HepG2 (cell line): ENCODE results near the gene KRT36. TPM values are rescaled to one million over a fixed set of nuclear protein-coding genes. Genes with fewer than 3 reads are reported as not detected.

Experiments used
- ATAC-seq: fragments of 200-7000 bp; cut with Tn5 transposase; 3 replicates; pipeline ENCODE4 v1.9.1; 2020; ENCODE audit warnings: mild to moderate bottlenecking, moderate library complexity
- BruUV-seq: library from RNA; stranded (reverse); fragments of 400-500 nt; replicated peaks from 2 replicates; lab custom pipeline; 2021; lab: Mats Ljungman, UMichigan
- CTCF ChIA-PET: fragments of 300-600 bp; formaldehyde crosslinking; extraction: SDS; loops from one replicate; lab custom pipeline; 2021; ENCODE audit warnings: low total read pairs, inconsistent platforms, low intra/inter-chr PET ratio; lab: Yijun Ruan, JAX
- POLR2A ChIA-PET: fragments of 350-600 bp; sonication (Branson Sonifier 250); formaldehyde crosslinking; loops from one replicate; lab custom pipeline; 2020; ENCODE audit warnings: antibody characterized with exemption, inconsistent platforms; lab: Yijun Ruan, JAX
- DNase-seq: peaks from one replicate; pipeline ENCODE4 v3.0.0-alpha.2; 2015; ENCODE audit warnings: low spot score
- FAIRE-seq: peaks from 3 replicates; lab custom pipeline; 2011; peaks lifted over from hg19 to GRCh38; lab: Jason Lieb, UNC
- H2AFZ ChIP-seq: one replicate; pipeline ENCODE4 v1.6.1; 2011; ENCODE audit warnings: low read length, inconsistent platforms
- H3K27ac ChIP-seq: fragments of 300-600 bp; 3 replicates; pipeline ENCODE4 v1.8.0; 2011; ENCODE audit warnings: mixed run types, mild to moderate bottlenecking, mixed read lengths, low read length, inconsistent platforms; ENCODE audit not compliant: insufficient read depth; ENCODE audit errors: extremely low read length
- H3K27me3 ChIP-seq, 2 experiments: fragments of 200-600 bp in 1 of 2; 2 replicates in 1 of 2; 3 replicates in 1 of 2; pipeline versions ENCODE4 v1.6.0 to v1.8.0; 2011; ENCODE audit warnings: low read length in 2 of 2, mild to moderate bottlenecking in 2 of 2, moderate library complexity in 2 of 2, inconsistent platforms in 1 of 2; ENCODE audit not compliant: insufficient read depth in 2 of 2, control insufficient read depth in 1 of 2
- H3K36me3 ChIP-seq, 2 experiments: fragments of 200-600 bp in 1 of 2; replicated peaks in 1 of 2; 2 replicates in 1 of 2; 3 replicates in 1 of 2; pipeline versions ENCODE4 v1.5.1 to v1.8.0; 2011; ENCODE audit warnings: low read length in 2 of 2, inconsistent platforms in 1 of 2; ENCODE audit not compliant: insufficient read depth in 2 of 2, control insufficient read depth in 1 of 2
- H3K4me1 ChIP-seq: 2 replicates; pipeline ENCODE4 v1.5.1; 2012; ENCODE audit warnings: low read length, inconsistent platforms; ENCODE audit not compliant: insufficient read depth
- H3K4me2 ChIP-seq: 2 replicates; pipeline ENCODE4 v1.6.0; 2011; ENCODE audit warnings: low read depth, low read length, inconsistent platforms
- H3K4me3 ChIP-seq, 3 experiments: fragments of 200-600 bp in 1 of 3; sonication (generic), shearing (Covaris generic) in 1 of 3; replicated peaks in 1 of 3; 2 replicates each; pipeline ENCODE4 v1.5.1; 2011 to 2016; ENCODE audit warnings: low read length in 3 of 3, inconsistent platforms in 2 of 3, low read depth in 2 of 3, mild to moderate bottlenecking in 2 of 3, control low read depth in 1 of 3, mixed read lengths in 1 of 3; ENCODE audit not compliant: insufficient read depth in 1 of 3
- H3K79me2 ChIP-seq: one replicate; pipeline ENCODE4 v1.6.1; 2011; ENCODE audit warnings: low read length, inconsistent platforms; ENCODE audit not compliant: insufficient read depth
- H3K9ac ChIP-seq: 2 replicates; pipeline ENCODE4 v1.6.0; 2011; ENCODE audit warnings: mild to moderate bottlenecking, low read depth, low read length, inconsistent platforms; ENCODE audit not compliant: insufficient read depth
- H3K9me3 ChIP-seq: 2 replicates; pipeline ENCODE4 v1.5.1; 2012; ENCODE audit warnings: mild to moderate bottlenecking, low read length
- H4K20me1 ChIP-seq: 2 replicates; pipeline ENCODE4 v1.6.0; 2011; ENCODE audit warnings: inconsistent platforms, mild to moderate bottlenecking, low read length, moderate library complexity; ENCODE audit not compliant: insufficient read depth
- MXD4 ChIP-seq: IDR thresholded peaks from 2 replicates; pipeline ENCODE4 v1.6.1; 2016; ENCODE audit warnings: mild to moderate bottlenecking, missing biosample characterization, missing genetic modification reagents
- STAT5B ChIP-seq: sonication (generic); formaldehyde crosslinking; IDR thresholded peaks from 2 replicates; pipeline ENCODE4 v1.4.0; 2020; ENCODE audit warnings: missing genetic modification reagents
- TBX3 ChIP-seq: fragments of 450-650 bp; IDR thresholded peaks from 2 replicates; pipeline ENCODE4 v1.6.1; 2017; ENCODE audit warnings: antibody characterized with exemption, mild to moderate bottlenecking, inconsistent platforms, borderline replicate concordance
- ZBTB42 ChIP-seq: sonication (generic); formaldehyde crosslinking; IDR thresholded peaks from 2 replicates; pipeline ENCODE4 v1.5.0; 2020; ENCODE audit warnings: mild to moderate bottlenecking, missing genetic modification reagents
- ZNF513 ChIP-seq: sonication (generic); formaldehyde crosslinking; conservative IDR thresholded peaks from 2 replicates; pipeline ENCODE4 v1.5.0; 2020; ENCODE audit warnings: missing genetic modification reagents
- ZNF788 ChIP-seq: sonication (generic); formaldehyde crosslinking; IDR thresholded peaks from 2 replicates; pipeline ENCODE4 v1.5.0; 2020; ENCODE audit warnings: mild to moderate bottlenecking, missing genetic modification reagents, borderline replicate concordance
- ZNF790 ChIP-seq: sonication (generic); formaldehyde crosslinking; IDR thresholded peaks from 2 replicates; pipeline ENCODE4 v1.8.0; 2022; ENCODE audit warnings: missing genetic modification reagents, mild to moderate bottlenecking, borderline replicate concordance
- WGBS: methylation state at CpG from one replicate; pipeline ENCODE4 v1.1.6; 2017; ENCODE audit warnings: low lambda C conversion rate; 5-methylcytosine and 5-hydroxymethylcytosine counted together
- in situ Hi-C: cut with HindIII; loops from 2 replicates; pipeline ENCODE4 v1.10.0; 2017; ENCODE audit warnings: low pct_unique_long_range_greater_than_20kb; ENCODE audit not compliant: extremely low pct_ligation_motif_present
- intact Hi-C: fragments of 100-400 bp; cut with micrococcal nuclease; formaldehyde crosslinking; loops from one replicate; pipeline ENCODE4 v1.10.0; 2022; ENCODE audit not compliant: unreplicated experiment
- polyA plus RNA-seq, 8 experiments: library from polyadenylated mRNA; depleted of rRNA in 3 of 8; stranded (reverse) in 7 of 8; unstranded in 1 of 8; fragments of >200 nt; fragmentation: Illumina TruSeq in 4 of 8; extraction: Trizol in 4 of 8; gene quantifications; 2 replicates each; pipeline versions ENCODE4 v1.2.1 to v1.2.3, GENCODE V29; 2011 to 2016; ENCODE audit warnings: low read depth in 4 of 8, missing spikeins in 1 of 8, mixed read lengths in 1 of 8; ENCODE audit not compliant: insufficient read depth in 1 of 8
- total RNA-seq, 5 experiments: library from RNA; depleted of rRNA; stranded (reverse); fragments of >200 nt; fragmentation: Illumina TruSeq; extraction: Trizol; gene quantifications; 2 replicates each; pipeline ENCODE4 v1.2.3, GENCODE V29; 2016; ENCODE audit warnings: low read depth in 1 of 5

The KRT36 gene
- total and polyA plus RNA-seq, 2 of the 13 experiments (the other 11 are each of a cell fraction or from before 2014, with no cell fraction given), result not detected

GRCh38 chr17:41498276-41498675 is 8.6 kb upstream of the KRT36 start:
- in situ Hi-C loops (no loop called here), intact Hi-C loops (no loop called here)
- Histone ChIP-seq H3K4me3 (no peak overlapping the region), H3K79me2 (no peaks in the 10 kb centered on the region), H4K20me1 (no peaks in the 10 kb centered on the region), H3K27me3 (peaks cover 7 to 34% of the 10 kb centered on the region in 2 experiments; a peak in 4 of 5 replicates), H3K9me3 (no peaks in the 10 kb centered on the region), H3K4me1 (peaks cover 8% of the 10 kb centered on the region), H3K27ac (no peak overlapping the region), H2AFZ (no peak overlapping the region), H3K4me2 (no peak overlapping the region), H3K36me3 (no peaks in the 10 kb centered on the region), H3K9ac (no peak overlapping the region)
- ChIA-PET POLR2A (no interaction called here), CTCF (no interaction called here)
- ATAC-seq, result no peak
- FAIRE-seq, result no peak
- no peak for DNase-seq
- TF ChIP-seq ZBTB42 (CRISPR knock-in tag) (no peak), ZNF513 (CRISPR knock-in tag) (no peak), ZNF790 (CRISPR knock-in tag) (no peak), STAT5B (no peak), MXD4 (no peak), TBX3 (no peak), ZNF788 (CRISPR knock-in tag) (no peak)
- WGBS, result 15% methylated on average over 6 of the region's 6 CpGs
- BruUV-seq, result no TSS peak
